HepG2 (cell line): ENCODE results near the gene SLC35F3. TPM values are rescaled to one million over a fixed set of nuclear protein-coding genes. Genes with fewer than 3 reads are reported as not detected.

Experiments used
- ATAC-seq: fragments of 200-7000 bp; cut with Tn5 transposase; 3 replicates; pipeline ENCODE4 v1.9.1; 2020; ENCODE audit warnings: mild to moderate bottlenecking, moderate library complexity
- BruUV-seq: library from RNA; stranded (reverse); fragments of 400-500 nt; replicated peaks from 2 replicates; lab custom pipeline; 2021; lab: Mats Ljungman, UMichigan
- CTCF ChIA-PET: fragments of 300-600 bp; formaldehyde crosslinking; extraction: SDS; loops from one replicate; lab custom pipeline; 2021; ENCODE audit warnings: low total read pairs, inconsistent platforms, low intra/inter-chr PET ratio; lab: Yijun Ruan, JAX
- POLR2A ChIA-PET: fragments of 350-600 bp; sonication (Branson Sonifier 250); formaldehyde crosslinking; loops from one replicate; lab custom pipeline; 2020; ENCODE audit warnings: antibody characterized with exemption, inconsistent platforms; lab: Yijun Ruan, JAX
- DNase-seq: peaks from one replicate; pipeline ENCODE4 v3.0.0-alpha.2; 2015; ENCODE audit warnings: low spot score
- FAIRE-seq: peaks from 3 replicates; lab custom pipeline; 2011; peaks lifted over from hg19 to GRCh38; lab: Jason Lieb, UNC
- H2AFZ ChIP-seq: one replicate; pipeline ENCODE4 v1.6.1; 2011; ENCODE audit warnings: low read length, inconsistent platforms
- H3K27ac ChIP-seq: fragments of 300-600 bp; 3 replicates; pipeline ENCODE4 v1.8.0; 2011; ENCODE audit warnings: mixed run types, mild to moderate bottlenecking, mixed read lengths, low read length, inconsistent platforms; ENCODE audit not compliant: insufficient read depth; ENCODE audit errors: extremely low read length
- H3K27me3 ChIP-seq, 2 experiments: fragments of 200-600 bp in 1 of 2; 2 replicates in 1 of 2; 3 replicates in 1 of 2; pipeline versions ENCODE4 v1.6.0 to v1.8.0; 2011; ENCODE audit warnings: low read length in 2 of 2, mild to moderate bottlenecking in 2 of 2, moderate library complexity in 2 of 2, inconsistent platforms in 1 of 2; ENCODE audit not compliant: insufficient read depth in 2 of 2, control insufficient read depth in 1 of 2
- H3K36me3 ChIP-seq, 2 experiments: fragments of 200-600 bp in 1 of 2; replicated peaks in 1 of 2; 2 replicates in 1 of 2; 3 replicates in 1 of 2; pipeline versions ENCODE4 v1.5.1 to v1.8.0; 2011; ENCODE audit warnings: low read length in 2 of 2, inconsistent platforms in 1 of 2; ENCODE audit not compliant: insufficient read depth in 2 of 2, control insufficient read depth in 1 of 2
- H3K4me1 ChIP-seq: 2 replicates; pipeline ENCODE4 v1.5.1; 2012; ENCODE audit warnings: low read length, inconsistent platforms; ENCODE audit not compliant: insufficient read depth
- H3K4me2 ChIP-seq: 2 replicates; pipeline ENCODE4 v1.6.0; 2011; ENCODE audit warnings: low read depth, low read length, inconsistent platforms
- H3K4me3 ChIP-seq, 3 experiments: fragments of 200-600 bp in 1 of 3; sonication (generic), shearing (Covaris generic) in 1 of 3; replicated peaks in 1 of 3; 2 replicates each; pipeline ENCODE4 v1.5.1; 2011 to 2016; ENCODE audit warnings: low read length in 3 of 3, inconsistent platforms in 2 of 3, low read depth in 2 of 3, mild to moderate bottlenecking in 2 of 3, control low read depth in 1 of 3, mixed read lengths in 1 of 3; ENCODE audit not compliant: insufficient read depth in 1 of 3
- H3K79me2 ChIP-seq: one replicate; pipeline ENCODE4 v1.6.1; 2011; ENCODE audit warnings: low read length, inconsistent platforms; ENCODE audit not compliant: insufficient read depth
- H3K9ac ChIP-seq: 2 replicates; pipeline ENCODE4 v1.6.0; 2011; ENCODE audit warnings: mild to moderate bottlenecking, low read depth, low read length, inconsistent platforms; ENCODE audit not compliant: insufficient read depth
- H3K9me3 ChIP-seq: 2 replicates; pipeline ENCODE4 v1.5.1; 2012; ENCODE audit warnings: mild to moderate bottlenecking, low read length
- H4K20me1 ChIP-seq: 2 replicates; pipeline ENCODE4 v1.6.0; 2011; ENCODE audit warnings: inconsistent platforms, mild to moderate bottlenecking, low read length, moderate library complexity; ENCODE audit not compliant: insufficient read depth
- ARID5B ChIP-seq: IDR thresholded peaks from 2 replicates; pipeline ENCODE4 v1.4.0; 2020; ENCODE audit warnings: mild to moderate bottlenecking, missing genetic modification reagents
- ERF ChIP-seq: IDR thresholded peaks from 2 replicates; pipeline ENCODE4 v1.6.1; 2018; ENCODE audit warnings: missing biosample characterization, missing genetic modification reagents
- HES4 ChIP-seq: sonication (generic); formaldehyde crosslinking; IDR thresholded peaks from 2 replicates; pipeline ENCODE4 v1.9.0; 2021; ENCODE audit warnings: mild to moderate bottlenecking, missing genetic modification reagents, borderline replicate concordance
- HIVEP1 ChIP-seq: sonication (generic); formaldehyde crosslinking; IDR thresholded peaks from 2 replicates; pipeline ENCODE4 v1.4.0; 2020; ENCODE audit warnings: mild to moderate bottlenecking, missing genetic modification reagents
- JUN ChIP-seq: sonication (generic); formaldehyde crosslinking; IDR thresholded peaks from 2 replicates; pipeline ENCODE4 v1.4.0; 2020; ENCODE audit warnings: mild to moderate bottlenecking, missing genetic modification reagents
- MED1 ChIP-seq: sonication (generic); formaldehyde crosslinking; IDR thresholded peaks from 2 replicates; pipeline ENCODE4 v1.4.0; 2020; ENCODE audit warnings: missing genetic modification reagents
- MED13 ChIP-seq: sonication (generic); formaldehyde crosslinking; IDR thresholded peaks from 2 replicates; pipeline ENCODE4 v1.5.0; 2020; ENCODE audit warnings: missing genetic modification reagents
- MLX ChIP-seq: IDR thresholded peaks from 2 replicates; pipeline ENCODE4 v1.6.1; 2016
- RAD51 ChIP-seq: fragments of 450-650 bp; IDR thresholded peaks from 2 replicates; pipeline ENCODE4 v1.6.1; 2016; ENCODE audit warnings: borderline replicate concordance
- REL ChIP-seq: sonication (generic); formaldehyde crosslinking; conservative IDR thresholded peaks from 2 replicates; pipeline ENCODE4 v1.8.0; 2022; ENCODE audit warnings: mild to moderate bottlenecking, missing genetic modification reagents, moderate library complexity
- SIX1 ChIP-seq: sonication (generic); formaldehyde crosslinking; IDR thresholded peaks from 2 replicates; pipeline ENCODE4 v1.4.0; 2020; ENCODE audit warnings: missing genetic modification reagents, borderline replicate concordance
- SMYD3 ChIP-seq: sonication (generic); formaldehyde crosslinking; IDR thresholded peaks from 2 replicates; pipeline ENCODE4 v1.8.1; 2023; ENCODE audit warnings: mild to moderate bottlenecking, missing genetic modification reagents
- SOX6 ChIP-seq, 2 experiments: fragments of 450-650 bp in 1 of 2; sonication (generic) in 1 of 2; formaldehyde crosslinking in 1 of 2; IDR thresholded peaks; 2 replicates each; pipeline versions ENCODE4 v1.4.0 to v1.6.1; 2017 to 2020; ENCODE audit warnings: antibody characterized with exemption in 1 of 2, mild to moderate bottlenecking in 1 of 2, missing genetic modification reagents in 1 of 2
- TGIF2 ChIP-seq: IDR thresholded peaks from 2 replicates; pipeline ENCODE4 v1.6.1; 2016; ENCODE audit warnings: control low read depth, missing compliant biosample characterization
- ZNF749 ChIP-seq: sonication (generic); formaldehyde crosslinking; IDR thresholded peaks from 2 replicates; pipeline ENCODE4 v1.8.0; 2022; ENCODE audit warnings: mild to moderate bottlenecking, missing genetic modification reagents, moderate library complexity, borderline replicate concordance
- ZSCAN22 ChIP-seq: sonication (generic); formaldehyde crosslinking; IDR thresholded peaks from 2 replicates; pipeline ENCODE4 v1.4.0; 2020; ENCODE audit warnings: mild to moderate bottlenecking, missing genetic modification reagents
- WGBS: methylation state at CpG from one replicate; pipeline ENCODE4 v1.1.6; 2017; ENCODE audit warnings: low lambda C conversion rate; 5-methylcytosine and 5-hydroxymethylcytosine counted together
- in situ Hi-C: cut with HindIII; loops from 2 replicates; pipeline ENCODE4 v1.10.0; 2017; ENCODE audit warnings: low pct_unique_long_range_greater_than_20kb; ENCODE audit not compliant: extremely low pct_ligation_motif_present
- intact Hi-C: fragments of 100-400 bp; cut with micrococcal nuclease; formaldehyde crosslinking; loops from one replicate; pipeline ENCODE4 v1.10.0; 2022; ENCODE audit not compliant: unreplicated experiment
- polyA plus RNA-seq, 8 experiments: library from polyadenylated mRNA; depleted of rRNA in 3 of 8; stranded (reverse) in 7 of 8; unstranded in 1 of 8; fragments of >200 nt; fragmentation: Illumina TruSeq in 4 of 8; extraction: Trizol in 4 of 8; gene quantifications; 2 replicates each; pipeline versions ENCODE4 v1.2.1 to v1.2.3, GENCODE V29; 2011 to 2016; ENCODE audit warnings: low read depth in 4 of 8, missing spikeins in 1 of 8, mixed read lengths in 1 of 8; ENCODE audit not compliant: insufficient read depth in 1 of 8
- total RNA-seq, 5 experiments: library from RNA; depleted of rRNA; stranded (reverse); fragments of >200 nt; fragmentation: Illumina TruSeq; extraction: Trizol; gene quantifications; 2 replicates each; pipeline ENCODE4 v1.2.3, GENCODE V29; 2016; ENCODE audit warnings: low read depth in 1 of 5

SLC35F3 gene
- total and polyA plus RNA-seq, 2 of the 13 experiments (the other 11 are each of a cell fraction or from before 2014, with no cell fraction given) = not detected

DNA sequence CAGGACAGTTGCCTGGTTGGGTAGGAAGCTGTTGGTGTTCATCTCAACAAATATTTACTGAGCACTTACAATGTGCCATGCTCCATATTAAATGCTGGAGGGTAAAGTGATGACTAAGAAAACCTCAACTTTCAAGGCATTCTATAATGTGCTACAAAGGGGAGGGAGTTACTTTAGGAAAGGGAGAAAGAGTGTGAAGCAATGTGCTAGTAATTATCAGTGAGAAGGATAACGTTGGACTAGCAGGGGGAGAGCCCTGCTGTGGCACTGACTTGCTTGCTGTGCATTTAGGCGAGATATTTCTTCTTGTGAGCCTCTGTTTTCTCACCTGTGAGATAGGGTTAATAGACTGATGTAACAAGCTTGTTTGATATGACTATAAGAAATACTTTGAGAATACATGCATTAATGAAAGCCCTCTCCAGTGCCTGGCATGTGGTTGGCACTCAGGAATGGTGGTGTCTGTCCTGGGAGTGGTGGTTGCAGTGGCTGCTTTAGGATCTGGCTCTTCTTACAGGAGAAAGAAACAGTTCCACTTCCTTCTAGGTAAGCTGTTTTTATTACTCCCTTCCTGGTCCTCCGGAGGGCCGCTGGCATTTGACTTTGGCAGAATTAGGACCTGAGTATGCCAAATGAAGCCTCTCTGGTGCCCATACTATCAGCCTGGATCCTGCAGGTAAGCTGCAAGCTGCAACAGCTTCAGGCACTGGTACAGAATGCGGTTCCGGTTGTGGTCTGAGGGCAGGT lies 357.7 kb downstream of the SLC35F3 start:
- no peaks in the 10 kb centered on the region for H3K79me2 ChIP-seq
- in situ Hi-C loops = no loop called here
- H3K4me1 ChIP-seq = peaks cover 29% of the 10 kb centered on the region
- BruUV-seq = no TSS peak
- ChIA-PET POLR2A (no interaction called here), CTCF (no interaction called here)
- no peaks in the 10 kb centered on the region for H3K36me3 ChIP-seq
- peak; percentile 28; the same call in 1 of the 3 replicates for ATAC-seq
- H3K9ac ChIP-seq = no peak overlapping the region
- TF ChIP-seq JUN (CRISPR knock-in tag) = no peak
- no peak for TF ChIP-seq TGIF2 (CRISPR knock-in tag)
- no peak for TF ChIP-seq REL
- no peak for TF ChIP-seq RAD51
- no peak for TF ChIP-seq MED1 (CRISPR knock-in tag)
- TF ChIP-seq SIX1 = no peak
- TF ChIP-seq ERF (CRISPR knock-in tag) = no peak
- TF ChIP-seq SMYD3 = no peak
- TF ChIP-seq HIVEP1 (CRISPR knock-in tag) = no peak
- no peak for TF ChIP-seq ZSCAN22
- TF ChIP-seq ZNF749 (CRISPR knock-in tag) = no peak
- TF ChIP-seq HES4 = no peak
- TF ChIP-seq ARID5B (CRISPR knock-in tag) = no peak
- TF ChIP-seq MLX (CRISPR knock-in tag) = no peak
- TF ChIP-seq SOX6 (IDR thresholded peaks at IDR 0.05) = no peak
- TF ChIP-seq SOX6 (CRISPR knock-in tag; IDR thresholded peaks at IDR 0.05) = no peak
- TF ChIP-seq MED13 (CRISPR knock-in tag) = no peak
- no peak for DNase-seq
- no peak overlapping the region for H3K4me3 ChIP-seq
- H3K9me3 ChIP-seq = peaks cover 11% of the 10 kb centered on the region
- no peaks in the 10 kb centered on the region for H4K20me1 ChIP-seq
- intact Hi-C loops = no loop called here
- FAIRE-seq = no peak
- WGBS = 2% methylated on average over 4 of the region's 6 CpGs
- H3K4me2 ChIP-seq = no peak overlapping the region
- 0 out of 5 replicates have a peak, but pooled peaks cover 0 to 10% of the 10 kb centered on the region in 2 experiments for H3K27me3 ChIP-seq
- no peak overlapping the region for H2AFZ ChIP-seq
- H3K27ac ChIP-seq = no peak overlapping the region
